ENCODE results near the gene CCDC186. TPM values are rescaled to one million over a fixed set of nuclear protein-coding genes. Genes with fewer than 3 reads are reported as not detected.

The CCDC186 gene
- total and polyA plus RNA-seq, 10 donors = 3.0 to 48.6 (median 31.9) TPM

GRCh38 chr10:114078346-114078745, 95.7 kb downstream of the CCDC186 start:
- intact Hi-C loops (cut with DNase I; ENCODE audit: low total_unique reads) = no loop called here
- H3K27ac ChIP-seq = no peak overlapping the region
- WGBS, 5 donors = 67 to 83% (median 77%) methylated on average over 6 of the region's 6 CpGs
- no peak for TF ChIP-seq CTCF (IDR thresholded peaks at IDR 0.05 in 8 of 11, conservative IDR thresholded peaks at IDR 0.05 in 3 of 11)
- no peak for TF ChIP-seq POLR2A (IDR thresholded peaks at IDR 0.05)
- no peak for TF ChIP-seq POLR2AphosphoS5 (IDR thresholded peaks at IDR 0.05)
- peaks cover 0 to 23% (median 10%) of the 10 kb centered on the region in 6 donors for H3K4me1 ChIP-seq
- no peaks in the 10 kb centered on the region for H3K27me3 ChIP-seq (replicated peaks in 1 of 7)
- H3K9me3 ChIP-seq = no peaks in the 10 kb centered on the region
- H3K36me3 ChIP-seq = no peaks in the 10 kb centered on the region
- H3K4me3 ChIP-seq = no peak overlapping the region
- no peak for DNase-seq

- no peak overlapping the region for H3K27ac ChIP-seq
- H3K4me3 ChIP-seq = no peak overlapping the region
- TF ChIP-seq POLR2AphosphoS5 (IDR thresholded peaks at IDR 0.05) = no peak
- TF ChIP-seq POLR2A (IDR thresholded peaks at IDR 0.05) = no peak
- no peak for TF ChIP-seq CTCF (IDR thresholded peaks at IDR 0.05 in 8 of 11, conservative IDR thresholded peaks at IDR 0.05 in 3 of 11)
- no peaks in the 10 kb centered on the region for H3K27me3 ChIP-seq (replicated peaks in 1 of 7)
- intact Hi-C loops (cut with DNase I; ENCODE audit: low total_unique reads) = no loop called here
- 78 to 92% (median 86%) methylated on average over 9 of the region's 9 CpGs for WGBS, 5 donors
- no peak for DNase-seq
- peaks cover 0 to 28% (median 12%) of the 10 kb centered on the region in 6 donors for H3K4me1 ChIP-seq
- H3K9me3 ChIP-seq = no peaks in the 10 kb centered on the region
- no peaks in the 10 kb centered on the region for H3K36me3 ChIP-seq
These were observed 96.2 kb downstream of the CCDC186 start for GRCh38 chr10:114077815-114078219.

GRCh38 chr10:114077347-114077746, 96.7 kb downstream of the CCDC186 start:
- Histone ChIP-seq H3K4me1 (peaks cover 0 to 29% (median 12%) of the 10 kb centered on the region in 6 donors), H3K27ac (no peak overlapping the region), H3K4me3 (no peak overlapping the region), H3K27me3 (replicated peaks in 1 of 7) (no peaks in the 10 kb centered on the region), H3K36me3 (no peaks in the 10 kb centered on the region), H3K9me3 (no peaks in the 10 kb centered on the region)
- WGBS, 5 donors = 31 to 45% (median 39%) methylated on average over 1 of the region's 1 CpG
- DNase-seq = no peak
- intact Hi-C loops (cut with DNase I; ENCODE audit: low total_unique reads) = no loop called here
- TF ChIP-seq CTCF (IDR thresholded peaks at IDR 0.05 in 8 of 11, conservative IDR thresholded peaks at IDR 0.05 in 3 of 11) = no peak

GRCh38 chr10:114075093-114075492, 98.9 kb downstream of the CCDC186 start:
- Histone ChIP-seq H3K9me3 (no peaks in the 10 kb centered on the region), H3K4me1 (peaks cover 0 to 37% (median 12%) of the 10 kb centered on the region in 6 donors), H3K36me3 (no peaks in the 10 kb centered on the region), H3K27me3 (replicated peaks in 1 of 7) (no peaks in the 10 kb centered on the region), H3K4me3 (no peak overlapping the region), H3K27ac (no peak overlapping the region)
- TF ChIP-seq POLR2AphosphoS5 (IDR thresholded peaks at IDR 0.05) (no peak), CTCF (IDR thresholded peaks at IDR 0.05 in 8 of 11, conservative IDR thresholded peaks at IDR 0.05 in 3 of 11) (no peak)
- intact Hi-C loops (cut with DNase I; ENCODE audit: low total_unique reads) = no loop called here
- WGBS, 5 donors = 85 to 93% (median 88%) methylated on average over 6 of the region's 6 CpGs
- no peak for DNase-seq
